Measurements from ENCODE around the gene OR4E1. TPM values are rescaled to one million over a fixed set of nuclear protein-coding genes. Genes with fewer than 3 reads are reported as not detected.
"Not testable (repeated sequence)": the region's sequence is repeated elsewhere in the genome, so short reads cannot be mapped to it uniquely, and the experiment has no call there.

The OR4E1 gene
- total RNA-seq, 2 donors from 2014 or later = not detected

GRCh38 chr14:21634840-21635239 is 38.8 kb downstream of the OR4E1 start, which contains the start of gene OR10G2:
Gene OR10G2, minus strand, starts transcription at chr14:21634940. Its CDS starts 98 bp downstream, at chr14:21634842.
- H3K27ac Mint-ChIP-seq = no peak within 1 kb of the TSS
- H3K27me3 Mint-ChIP-seq (ENCODE audit: low read depth) = peaks cover 15% of the 10 kb centered on the region
- peaks cover 0 to 2% of the 10 kb centered on the region in 2 donors for H3K9me3 Mint-ChIP-seq
- no peak within 1 kb of the TSS for H3K4me3 Mint-ChIP-seq
- no peaks in the 10 kb centered on the region for H3K36me3 Mint-ChIP-seq (ENCODE audit: insufficient read depth in 2 of 2)
- H3K4me1 Mint-ChIP-seq (ENCODE audit: low read depth) = no peaks in the 10 kb centered on the region
- ATAC-seq (replicated peaks in 1 of 2) (no peak), DNase-seq (no peak)

GRCh38 chr14:21631084-21631483 is 42.5 kb downstream of the OR4E1 start:
- peak; percentile 15 to 39 for ATAC-seq (replicated peaks in 1 of 2)

GRCh38 chr14:21630503-21630902 is 43.1 kb downstream of the OR4E1 start:
- not testable (repeated sequence) for DNase-seq; H3K4me1 Mint-ChIP-seq (ENCODE audit: low read depth); H3K4me3 Mint-ChIP-seq; H3K9me3 Mint-ChIP-seq; ATAC-seq (replicated peaks in 1 of 2); H3K36me3 Mint-ChIP-seq (ENCODE audit: insufficient read depth in 2 of 2); H3K27ac Mint-ChIP-seq
- H3K27me3 Mint-ChIP-seq (ENCODE audit: low read depth) = peaks cover 20% of the 10 kb centered on the region

More at GRCh38 chr14:21631084-21631483, 42.5 kb downstream of the OR4E1 start:
- Mint-ChIP-seq H3K36me3 (ENCODE audit: insufficient read depth in 2 of 2) (no peaks in the 10 kb centered on the region), H3K4me1 (ENCODE audit: low read depth) (no peaks in the 10 kb centered on the region), H3K4me3 (no peak overlapping the region), H3K27me3 (ENCODE audit: low read depth) (peaks cover 15% of the 10 kb centered on the region), H3K27ac (no peak overlapping the region), H3K9me3 (peaks cover 0 to 2% of the 10 kb centered on the region in 2 donors)
- no peak for DNase-seq

GRCh38 chr14:21626491-21627230 is 47.0 kb downstream of the OR4E1 start:
- no peak for DNase-seq
- no peaks in the 10 kb centered on the region for H3K4me1 Mint-ChIP-seq (ENCODE audit: low read depth)
- H3K36me3 Mint-ChIP-seq (ENCODE audit: insufficient read depth in 2 of 2) = no peaks in the 10 kb centered on the region
- no peak overlapping the region for H3K27ac Mint-ChIP-seq
- no peak overlapping the region for H3K4me3 Mint-ChIP-seq
- no peak for ATAC-seq (replicated peaks in 1 of 2)
- H3K9me3 Mint-ChIP-seq = peaks cover 0 to 2% of the 10 kb centered on the region in 2 donors
- H3K27me3 Mint-ChIP-seq (ENCODE audit: low read depth) = peaks cover 13% of the 10 kb centered on the region

Other genes with a start within 250 kb of the OR4E1 start
- gene CHD8, start 217.7 kb downstream of the OR4E1 start, total RNA-seq = 100 to 1,000 TPM; 102 to 107 TPM
- 10 to 100 TPM; 44.5 to 45.4 TPM for gene RAB2B, start 196.9 kb downstream of the OR4E1 start, total RNA-seq
- 10 to 100 TPM; 68.9 to 72.4 TPM for gene TOX4, start 196.6 kb downstream of the OR4E1 start, total RNA-seq
- 10 to 100 TPM; 62.1 to 71.0 TPM for gene METTL3, start 162.5 kb downstream of the OR4E1 start, total RNA-seq
- gene SALL2, start 147.5 kb downstream of the OR4E1 start, total RNA-seq = 1 to 10 TPM; 5.3 TPM
- not detected for gene OR10G3, start 93.7 kb downstream of the OR4E1 start, total RNA-seq
- gene OR10G2, start 38.9 kb downstream of the OR4E1 start, total RNA-seq = not detected
- not detected for gene OR4E2, start 20.0 kb downstream of the OR4E1 start, total RNA-seq

Data from activated T-cell treated with anti-CD3 and anti-CD28 coated beads, Interleukin-2, amount 50 U/mL, for 72 hours (primary cell).